GM18511 (cell line): ENCODE results near the gene LGALS4.
"Not testable (repeated sequence)": the region's sequence is repeated elsewhere in the genome, so short reads cannot be mapped to it uniquely, and the experiment has no call there.

Source experiments
- ATAC-seq: cut with Tn5 transposase; IDR thresholded peaks from one replicate; pipeline ENCODE4 v1.9.1; 2021; ENCODE audit warnings: mild to moderate bottlenecking, moderate library complexity; ENCODE audit not compliant: unreplicated experiment

Gene LGALS4

GRCh38 chr19:38773469-38774177 lies 39.1 kb downstream of the LGALS4 start, which contains the start of gene LGALS7:
TSS of gene LGALS7 (minus strand) at chr19:38773517. CDS start at chr19:38773492, 25 bp downstream.
- no peak for ATAC-seq

- ATAC-seq, result not testable (repeated sequence)
Observed at GRCh38 chr19:38771569-38771968, 41.2 kb downstream of the LGALS4 start.

GRCh38 chr19:38770949-38771275 lies 41.8 kb downstream of the LGALS4 start:
- peak; percentile 69 for ATAC-seq

- peak; percentile 21 for ATAC-seq
Observed at GRCh38 chr19:38770228-38770948, 42.4 kb downstream of the LGALS4 start.

GRCh38 chr19:38769635-38770211 lies 43.0 kb downstream of the LGALS4 start:
- peak; percentile 81 for ATAC-seq

GRCh38 chr19:38766276-38767047 lies 46.3 kb downstream of the LGALS4 start:
- no peak for ATAC-seq

GRCh38 chr19:38765214-38765613 lies 47.5 kb downstream of the LGALS4 start:
- no peak for ATAC-seq

GRCh38 chr19:38763795-38764220 lies 48.9 kb downstream of the LGALS4 start:
- no peak for ATAC-seq

- not testable (repeated sequence) for ATAC-seq
Observed at GRCh38 chr19:38761884-38762389, 50.8 kb downstream of the LGALS4 start.

GRCh38 chr19:38760805-38761517 lies 51.8 kb downstream of the LGALS4 start:
- not testable (repeated sequence) for ATAC-seq

GRCh38 chr19:38759590-38760003 lies 53.1 kb downstream of the LGALS4 start:
- ATAC-seq, result no peak

GRCh38 chr19:38754196-38754595 lies 58.5 kb downstream of the LGALS4 start:
- ATAC-seq, result not testable (repeated sequence)

GRCh38 chr19:38753783-38754182 lies 59.0 kb downstream of the LGALS4 start:
- ATAC-seq, result not testable (repeated sequence)
